SK-N-SH treated with all-trans-retinoic acid at 6 μM for 48 hours (cell line): ENCODE measurements around the gene ZNF581.

Experiments used
- ATAC-seq: fragments of 200-7000 bp; cut with Tn5 transposase; 3 replicates; pipeline ENCODE4 v1.9.1; 2020; ENCODE audit warnings: mild to moderate bottlenecking, moderate library complexity
- ARNTL ChIP-seq: fragments of 450-650 bp; formaldehyde crosslinking; IDR thresholded peaks from 2 replicates; pipeline ENCODE4 v1.5.0; 2020; ENCODE audit warnings: low read depth, mild to moderate bottlenecking, moderate library complexity, borderline replicate concordance
- BACH2 ChIP-seq: fragments of 250-450 bp; sonication (Bioruptor Pico); IDR thresholded peaks from 2 replicates; pipeline ENCODE4 v1.9.0; 2021; ENCODE audit warnings: mild to moderate bottlenecking, borderline replicate concordance
- CSDC2 ChIP-seq: fragments of 250-450 bp; sonication (Bioruptor Pico); IDR thresholded peaks from 2 replicates; pipeline ENCODE4 v1.5.0; 2020; ENCODE audit warnings: mild to moderate bottlenecking, moderate library complexity
- ESRRG ChIP-seq: fragments of 250-450 bp; sonication (Bioruptor Pico); IDR thresholded peaks from 2 replicates; pipeline ENCODE4 v1.6.1; 2021; ENCODE audit warnings: mild to moderate bottlenecking
- GLIS3 ChIP-seq: fragments of 250-450 bp; sonication (Bioruptor Pico); IDR thresholded peaks from 2 replicates; pipeline ENCODE4 v1.5.0; 2020; ENCODE audit warnings: mild to moderate bottlenecking, moderate library complexity
- ISL1 ChIP-seq: fragments of 250-450 bp; sonication (Bioruptor Pico); IDR thresholded peaks from 2 replicates; pipeline ENCODE4 v2.1.2; 2022; ENCODE audit warnings: mild to moderate bottlenecking, moderate library complexity
- OSR1 ChIP-seq: fragments of 250-450 bp; sonication (Bioruptor Pico); IDR thresholded peaks from 2 replicates; pipeline ENCODE4 v1.8.0; 2022; ENCODE audit warnings: moderate library complexity, mild to moderate bottlenecking, inconsistent platforms
- PPARA ChIP-seq: fragments of 250-450 bp; sonication (Bioruptor Pico); IDR thresholded peaks from 2 replicates; pipeline ENCODE4 v1.5.0; 2020; ENCODE audit warnings: mild to moderate bottlenecking, borderline replicate concordance
- RARB ChIP-seq: fragments of 250-450 bp; sonication (Bioruptor Pico); IDR thresholded peaks from 2 replicates; pipeline ENCODE4 v1.8.0; 2021; ENCODE audit warnings: mild to moderate bottlenecking, moderate library complexity
- SNAI2 ChIP-seq: fragments of 250-450 bp; sonication (Bioruptor Pico); IDR thresholded peaks from 2 replicates; pipeline ENCODE4 v1.5.0; 2020; ENCODE audit warnings: mild to moderate bottlenecking, moderate library complexity
- TOX ChIP-seq: fragments of 250-450 bp; sonication (Bioruptor Pico); IDR thresholded peaks from 2 replicates; pipeline ENCODE4 v1.8.0; 2021; ENCODE audit warnings: mild to moderate bottlenecking, moderate library complexity, borderline replicate concordance
- ZC3H10 ChIP-seq: fragments of 250-450 bp; sonication (Bioruptor Pico); IDR thresholded peaks from 2 replicates; pipeline ENCODE4 v1.5.1; 2021; ENCODE audit warnings: mild to moderate bottlenecking, moderate library complexity
- ZFP30 ChIP-seq: fragments of 450-650 bp; formaldehyde crosslinking; IDR thresholded peaks from 2 replicates; pipeline ENCODE4 v1.5.0; 2022; ENCODE audit warnings: mild to moderate bottlenecking, moderate library complexity
- ZNF565 ChIP-seq: fragments of 450-650 bp; formaldehyde crosslinking; conservative IDR thresholded peaks from 2 replicates; pipeline ENCODE4 v1.5.0; 2020; ENCODE audit warnings: low read depth, mild to moderate bottlenecking, moderate library complexity
- ZNF70 ChIP-seq: fragments of 450-650 bp; formaldehyde crosslinking; IDR thresholded peaks from 2 replicates; pipeline ENCODE4 v1.5.0; 2020; ENCODE audit warnings: mild to moderate bottlenecking, moderate library complexity
- ZNF8 ChIP-seq: fragments of 450-650 bp; formaldehyde crosslinking; IDR thresholded peaks from 2 replicates; pipeline ENCODE4 v1.5.0; 2020; ENCODE audit warnings: mild to moderate bottlenecking, moderate library complexity
- TF ChIP-seq, protein P1 (sequence below): fragments of 250-450 bp; sonication (Bioruptor Pico); IDR thresholded peaks from 2 replicates; pipeline ENCODE4 v1.8.0; 2020; ENCODE audit warnings: mild to moderate bottlenecking, moderate library complexity, borderline replicate concordance
- TF ChIP-seq, protein P2 (sequence below): fragments of 250-450 bp; sonication (Bioruptor Pico); IDR thresholded peaks from 2 replicates; pipeline ENCODE4 v1.5.1; 2021; ENCODE audit warnings: mild to moderate bottlenecking, moderate library complexity
- TF ChIP-seq, protein P3 (sequence below): fragments of 250-450 bp; sonication (Bioruptor Pico); IDR thresholded peaks from 2 replicates; pipeline ENCODE4 v1.5.1; 2020; ENCODE audit warnings: low read depth, mild to moderate bottlenecking, moderate library complexity
- TF ChIP-seq, protein P4 (sequence below): fragments of 250-450 bp; sonication (Bioruptor Pico); IDR thresholded peaks from 2 replicates; pipeline ENCODE4 v1.8.0; 2021; ENCODE audit warnings: low read depth, mild to moderate bottlenecking, moderate library complexity, borderline replicate concordance
- TF ChIP-seq, protein P5 (sequence below): fragments of 250-450 bp; sonication (Bioruptor Pico); IDR thresholded peaks from 2 replicates; pipeline ENCODE4 v1.5.0; 2020; ENCODE audit warnings: mild to moderate bottlenecking, moderate library complexity

Gene ZNF581

DNA sequence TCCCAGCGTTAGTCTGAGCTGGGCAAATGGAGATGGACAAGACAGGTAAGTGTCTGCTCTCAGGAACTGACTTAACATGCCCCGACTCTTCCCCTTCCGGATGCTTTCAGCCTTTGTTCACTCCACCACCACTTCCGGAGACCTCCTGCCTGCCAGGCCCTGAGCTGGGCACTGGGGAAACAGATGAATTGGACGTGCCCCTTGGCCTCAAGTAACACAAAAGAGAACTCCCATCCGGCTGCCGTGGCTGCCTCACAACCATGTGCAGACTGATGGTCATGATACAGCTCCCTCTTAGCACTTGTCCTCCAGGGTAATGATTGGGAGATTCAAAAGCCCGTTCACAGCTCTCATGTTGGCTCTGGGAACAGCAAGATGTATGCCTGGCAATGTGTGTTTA is 26.0 kb upstream of the ZNF581 start:
- no peak for ATAC-seq
- TF ChIP-seq, protein P1, sequence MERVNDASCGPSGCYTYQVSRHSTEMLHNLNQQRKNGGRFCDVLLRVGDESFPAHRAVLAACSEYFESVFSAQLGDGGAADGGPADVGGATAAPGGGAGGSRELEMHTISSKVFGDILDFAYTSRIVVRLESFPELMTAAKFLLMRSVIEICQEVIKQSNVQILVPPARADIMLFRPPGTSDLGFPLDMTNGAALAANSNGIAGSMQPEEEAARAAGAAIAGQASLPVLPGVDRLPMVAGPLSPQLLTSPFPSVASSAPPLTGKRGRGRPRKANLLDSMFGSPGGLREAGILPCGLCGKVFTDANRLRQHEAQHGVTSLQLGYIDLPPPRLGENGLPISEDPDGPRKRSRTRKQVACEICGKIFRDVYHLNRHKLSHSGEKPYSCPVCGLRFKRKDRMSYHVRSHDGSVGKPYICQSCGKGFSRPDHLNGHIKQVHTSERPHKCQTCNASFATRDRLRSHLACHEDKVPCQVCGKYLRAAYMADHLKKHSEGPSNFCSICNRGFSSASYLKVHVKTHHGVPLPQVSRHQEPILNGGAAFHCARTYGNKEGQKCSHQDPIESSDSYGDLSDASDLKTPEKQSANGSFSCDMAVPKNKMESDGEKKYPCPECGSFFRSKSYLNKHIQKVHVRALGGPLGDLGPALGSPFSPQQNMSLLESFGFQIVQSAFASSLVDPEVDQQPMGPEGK (CRISPR knock-in tag): no peak
- no peak for TF ChIP-seq ZNF70 (CRISPR knock-in tag)
- TF ChIP-seq OSR1 (CRISPR knock-in tag): no peak
- TF ChIP-seq, protein P2, sequence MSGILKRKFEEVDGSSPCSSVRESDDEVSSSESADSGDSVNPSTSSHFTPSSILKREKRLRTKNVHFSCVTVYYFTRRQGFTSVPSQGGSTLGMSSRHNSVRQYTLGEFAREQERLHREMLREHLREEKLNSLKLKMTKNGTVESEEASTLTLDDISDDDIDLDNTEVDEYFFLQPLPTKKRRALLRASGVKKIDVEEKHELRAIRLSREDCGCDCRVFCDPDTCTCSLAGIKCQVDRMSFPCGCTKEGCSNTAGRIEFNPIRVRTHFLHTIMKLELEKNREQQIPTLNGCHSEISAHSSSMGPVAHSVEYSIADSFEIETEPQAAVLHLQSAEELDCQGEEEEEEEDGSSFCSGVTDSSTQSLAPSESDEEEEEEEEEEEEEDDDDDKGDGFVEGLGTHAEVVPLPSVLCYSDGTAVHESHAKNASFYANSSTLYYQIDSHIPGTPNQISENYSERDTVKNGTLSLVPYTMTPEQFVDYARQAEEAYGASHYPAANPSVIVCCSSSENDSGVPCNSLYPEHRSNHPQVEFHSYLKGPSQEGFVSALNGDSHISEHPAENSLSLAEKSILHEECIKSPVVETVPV (CRISPR knock-in tag): no peak

DNA sequence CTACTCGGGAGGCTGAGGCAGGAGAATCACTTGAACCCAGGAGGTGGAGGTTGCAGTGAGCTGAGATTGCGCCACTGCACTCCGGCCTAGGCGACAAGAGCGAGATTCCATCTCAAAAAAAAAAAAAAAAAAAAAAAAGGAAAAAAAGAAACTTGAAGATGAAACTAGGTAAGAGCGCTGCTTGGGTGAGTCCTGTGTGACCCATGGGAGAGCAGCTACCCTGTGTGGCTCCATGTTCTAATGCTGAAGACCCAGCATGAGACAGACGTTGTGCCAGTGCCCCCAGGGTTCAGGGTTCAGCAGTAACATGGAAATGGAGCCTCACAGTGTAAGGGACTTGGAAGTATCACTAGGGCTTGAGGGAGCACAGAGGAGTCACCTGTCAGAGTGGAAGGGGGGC is 25.0 kb upstream of the ZNF581 start:
- no peak for ATAC-seq
- TF ChIP-seq GLIS3 (CRISPR knock-in tag) (no peak), RARB (CRISPR knock-in tag) (no peak), CSDC2 (CRISPR knock-in tag) (no peak), ARNTL (CRISPR knock-in tag) (no peak), PPARA (no peak), TOX (CRISPR knock-in tag) (no peak), ZFP30 (CRISPR knock-in tag) (no peak), ESRRG (CRISPR knock-in tag) (no peak), BACH2 (CRISPR knock-in tag) (no peak), ISL1 (CRISPR knock-in tag) (no peak)
- TF ChIP-seq, protein P3, sequence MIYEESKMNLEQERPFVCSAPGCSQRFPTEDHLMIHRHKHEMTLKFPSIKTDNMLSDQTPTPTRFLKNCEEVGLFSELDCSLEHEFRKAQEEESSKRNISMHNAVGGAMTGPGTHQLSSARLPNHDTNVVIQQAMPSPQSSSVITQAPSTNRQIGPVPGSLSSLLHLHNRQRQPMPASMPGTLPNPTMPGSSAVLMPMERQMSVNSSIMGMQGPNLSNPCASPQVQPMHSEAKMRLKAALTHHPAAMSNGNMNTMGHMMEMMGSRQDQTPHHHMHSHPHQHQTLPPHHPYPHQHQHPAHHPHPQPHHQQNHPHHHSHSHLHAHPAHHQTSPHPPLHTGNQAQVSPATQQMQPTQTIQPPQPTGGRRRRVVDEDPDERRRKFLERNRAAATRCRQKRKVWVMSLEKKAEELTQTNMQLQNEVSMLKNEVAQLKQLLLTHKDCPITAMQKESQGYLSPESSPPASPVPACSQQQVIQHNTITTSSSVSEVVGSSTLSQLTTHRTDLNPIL: no peak
- TF ChIP-seq, protein P4, sequence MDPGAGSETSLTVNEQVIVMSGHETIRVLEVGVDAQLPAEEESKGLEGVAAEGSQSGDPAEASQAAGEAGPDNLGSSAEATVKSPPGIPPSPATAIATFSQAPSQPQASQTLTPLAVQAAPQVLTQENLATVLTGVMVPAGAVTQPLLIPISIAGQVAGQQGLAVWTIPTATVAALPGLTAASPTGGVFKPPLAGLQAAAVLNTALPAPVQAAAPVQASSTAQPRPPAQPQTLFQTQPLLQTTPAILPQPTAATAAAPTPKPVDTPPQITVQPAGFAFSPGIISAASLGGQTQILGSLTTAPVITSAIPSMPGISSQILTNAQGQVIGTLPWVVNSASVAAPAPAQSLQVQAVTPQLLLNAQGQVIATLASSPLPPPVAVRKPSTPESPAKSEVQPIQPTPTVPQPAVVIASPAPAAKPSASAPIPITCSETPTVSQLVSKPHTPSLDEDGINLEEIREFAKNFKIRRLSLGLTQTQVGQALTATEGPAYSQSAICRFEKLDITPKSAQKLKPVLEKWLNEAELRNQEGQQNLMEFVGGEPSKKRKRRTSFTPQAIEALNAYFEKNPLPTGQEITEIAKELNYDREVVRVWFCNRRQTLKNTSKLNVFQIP (CRISPR knock-in tag): no peak

DNA sequence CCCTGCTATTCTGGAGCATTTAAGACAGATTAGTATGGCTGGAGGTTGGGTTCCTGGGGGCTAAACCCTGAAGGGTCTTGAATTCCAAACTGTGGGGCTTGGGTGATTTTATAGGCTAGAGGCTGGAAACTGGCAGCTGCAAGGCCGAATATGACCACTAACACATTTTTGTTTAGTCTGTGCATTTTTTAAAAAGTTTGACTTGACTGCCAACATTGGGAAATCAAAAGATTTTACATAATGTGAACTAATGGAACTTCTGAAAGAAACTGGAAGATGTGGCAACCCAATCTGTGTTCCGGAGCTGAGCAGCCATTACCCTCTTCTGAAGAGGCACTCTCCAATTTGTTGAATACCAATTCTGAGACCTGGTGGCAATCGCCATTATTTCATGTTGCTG is 24.2 kb upstream of the ZNF581 start:
- no peak for TF ChIP-seq ZNF8 (CRISPR knock-in tag)
- TF ChIP-seq SNAI2: no peak
- TF ChIP-seq PPARA: no peak
- TF ChIP-seq, protein P5, sequence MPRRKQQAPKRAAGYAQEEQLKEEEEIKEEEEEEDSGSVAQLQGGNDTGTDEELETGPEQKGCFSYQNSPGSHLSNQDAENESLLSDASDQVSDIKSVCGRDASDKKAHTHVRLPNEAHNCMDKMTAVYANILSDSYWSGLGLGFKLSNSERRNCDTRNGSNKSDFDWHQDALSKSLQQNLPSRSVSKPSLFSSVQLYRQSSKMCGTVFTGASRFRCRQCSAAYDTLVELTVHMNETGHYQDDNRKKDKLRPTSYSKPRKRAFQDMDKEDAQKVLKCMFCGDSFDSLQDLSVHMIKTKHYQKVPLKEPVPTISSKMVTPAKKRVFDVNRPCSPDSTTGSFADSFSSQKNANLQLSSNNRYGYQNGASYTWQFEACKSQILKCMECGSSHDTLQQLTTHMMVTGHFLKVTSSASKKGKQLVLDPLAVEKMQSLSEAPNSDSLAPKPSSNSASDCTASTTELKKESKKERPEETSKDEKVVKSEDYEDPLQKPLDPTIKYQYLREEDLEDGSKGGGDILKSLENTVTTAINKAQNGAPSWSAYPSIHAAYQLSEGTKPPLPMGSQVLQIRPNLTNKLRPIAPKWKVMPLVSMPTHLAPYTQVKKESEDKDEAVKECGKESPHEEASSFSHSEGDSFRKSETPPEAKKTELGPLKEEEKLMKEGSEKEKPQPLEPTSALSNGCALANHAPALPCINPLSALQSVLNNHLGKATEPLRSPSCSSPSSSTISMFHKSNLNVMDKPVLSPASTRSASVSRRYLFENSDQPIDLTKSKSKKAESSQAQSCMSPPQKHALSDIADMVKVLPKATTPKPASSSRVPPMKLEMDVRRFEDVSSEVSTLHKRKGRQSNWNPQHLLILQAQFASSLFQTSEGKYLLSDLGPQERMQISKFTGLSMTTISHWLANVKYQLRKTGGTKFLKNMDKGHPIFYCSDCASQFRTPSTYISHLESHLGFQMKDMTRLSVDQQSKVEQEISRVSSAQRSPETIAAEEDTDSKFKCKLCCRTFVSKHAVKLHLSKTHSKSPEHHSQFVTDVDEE (CRISPR knock-in tag): no peak
- no peak for TF ChIP-seq ZC3H10 (CRISPR knock-in tag)
- no peak for TF ChIP-seq BACH2 (CRISPR knock-in tag)
- TF ChIP-seq, protein P3: no peak
- no peak for TF ChIP-seq RARB (CRISPR knock-in tag)
- no peak for TF ChIP-seq OSR1 (CRISPR knock-in tag)
- TF ChIP-seq TOX (CRISPR knock-in tag): no peak
- no peak for TF ChIP-seq ZNF565 (CRISPR knock-in tag)
- no peak for ATAC-seq
